Hepatocyte (in vitro differentiated cells): ENCODE results near the gene TCF7. TPM values are rescaled to one million over a fixed set of nuclear protein-coding genes. Genes with fewer than 3 reads are reported as not detected.

Source experiments
- DNase-seq: peaks from one replicate; pipeline ENCODE4 v3.0.0-alpha.2; 2016; ENCODE audit warnings: low spot score
- H2AFZ ChIP-seq: fragments of 200-600 bp; sonication (generic); 2 replicates; pipeline ENCODE4 v1.6.0; 2016; ENCODE audit warnings: antibody characterized with exemption, mild to moderate bottlenecking
- H3K27ac ChIP-seq: fragments of 200-600 bp; sonication (generic); 2 replicates; pipeline ENCODE4 v1.5.1; 2016; ENCODE audit warnings: mild to moderate bottlenecking
- H3K27me3 ChIP-seq: fragments of 200-600 bp; sonication (generic); 2 replicates; pipeline ENCODE4 v1.6.1; 2016
- H3K36me3 ChIP-seq: fragments of 200-600 bp; sonication (generic); replicated peaks from 2 replicates; pipeline ENCODE4 v1.5.1; 2016; ENCODE audit warnings: low read depth; ENCODE audit not compliant: insufficient read depth
- H3K4me1 ChIP-seq: fragments of 200-600 bp; sonication (generic); 2 replicates; pipeline ENCODE4 v1.5.1; 2016; ENCODE audit warnings: mild to moderate bottlenecking, moderate library complexity; ENCODE audit not compliant: insufficient read depth
- H3K4me2 ChIP-seq: fragments of 200-600 bp; sonication (generic); 2 replicates; pipeline ENCODE4 v1.6.0; 2016
- H3K4me3 ChIP-seq: fragments of 200-600 bp; sonication (generic); 2 replicates; pipeline ENCODE4 v1.5.1; 2016; ENCODE audit warnings: mild to moderate bottlenecking
- H3K79me2 ChIP-seq: fragments of 200-600 bp; sonication (generic); 2 replicates; pipeline ENCODE4 v1.6.0; 2017; ENCODE audit warnings: mild to moderate bottlenecking
- H3K9me2 ChIP-seq: fragments of 200-600 bp; sonication (generic); replicated peaks from 2 replicates; pipeline ENCODE4 v1.6.0; 2017; ENCODE audit warnings: mild to moderate bottlenecking; ENCODE audit not compliant: insufficient read depth
- H3K9me3 ChIP-seq: fragments of 200-600 bp; sonication (generic); 2 replicates; pipeline ENCODE4 v1.5.1; 2016; ENCODE audit warnings: low read depth, mild to moderate bottlenecking
- H4K20me1 ChIP-seq: fragments of 200-600 bp; sonication (generic); 2 replicates; pipeline ENCODE4 v1.6.0; 2016; ENCODE audit warnings: mild to moderate bottlenecking; ENCODE audit not compliant: insufficient read depth, poor library complexity, severe bottlenecking
- CTCF ChIP-seq: fragments of 200-600 bp; sonication (generic); IDR thresholded peaks from 2 replicates; pipeline ENCODE4 v1.5.1; 2016; ENCODE audit warnings: antibody characterized with exemption, mild to moderate bottlenecking; ENCODE audit not compliant: poor library complexity
- EZH2 ChIP-seq: fragments of 200-600 bp; sonication (generic); IDR thresholded peaks from 2 replicates; pipeline ENCODE4 v1.6.1; 2016; ENCODE audit warnings: antibody characterized with exemption, mild to moderate bottlenecking, borderline replicate concordance
- EZH2phosphoT487 ChIP-seq: fragments of 200-600 bp; sonication (generic); IDR thresholded peaks from one replicate; pipeline ENCODE4 v1.6.1; 2018; ENCODE audit warnings: antibody characterized with exemption, mild to moderate bottlenecking, low read depth, moderate library complexity; ENCODE audit not compliant: unreplicated experiment, severe bottlenecking
- WGBS: methylation state at CpG from one replicate; pipeline ENCODE4 v1.1.6; 2016; ENCODE audit warnings: low lambda C conversion rate; ENCODE audit errors: missing lambda C conversion rate; 5-methylcytosine and 5-hydroxymethylcytosine counted together
- polyA plus RNA-seq: library from polyadenylated mRNA; unstranded; fragments of >200 nt; fragmentation: Nextera tagmentation; extraction: Ambion mirVana; gene quantifications from 2 replicates; pipeline ENCODE4 v1.2.1, GENCODE V29; 2016
- total RNA-seq: library from RNA; depleted of rRNA; stranded (reverse); fragments of >200 nt; gene quantifications from 2 replicates; pipeline ENCODE4 v1.2.3, GENCODE V29; 2014

Gene TCF7
- total RNA-seq (5.1 and 7.5 TPM in 2 replicates), polyA plus RNA-seq (5.7 and 8.1 TPM in 2 replicates)

GRCh38 chr5:134113902-134114875, at the start of gene TCF7:
TCF7 (plus strand) TSS chr5:134114681; CDS start chr5:134114907, 226 bp downstream.
- WGBS = 8% methylated on average over 72 of the region's 90 CpGs
- H3K9me2 ChIP-seq = no peaks in the 10 kb centered on the region

GRCh38 chr5:134069553-134069952, 44.9 kb upstream of the TCF7 start:
- 87% methylated on average over 6 of the region's 6 CpGs for WGBS
- Histone ChIP-seq H3K79me2 (no peaks in the 10 kb centered on the region), H3K9me3 (no peaks in the 10 kb centered on the region), H2AFZ (no peak overlapping the region), H4K20me1 (no peaks in the 10 kb centered on the region), H3K36me3 (no peaks in the 10 kb centered on the region), H3K27me3 (no peaks in the 10 kb centered on the region), H3K4me1 (no peaks in the 10 kb centered on the region), H3K4me2 (no peak overlapping the region), H3K9me2 (no peaks in the 10 kb centered on the region), H3K4me3 (no peak overlapping the region), H3K27ac (no peak overlapping the region)
- TF ChIP-seq EZH2phosphoT487 (no peak), EZH2 (no peak), CTCF (no peak)
- DNase-seq = no peak

More at GRCh38 chr5:134113902-134114875, at the start of gene TCF7:
- no peaks in the 10 kb centered on the region for H3K36me3 ChIP-seq
- H4K20me1 ChIP-seq = no peaks in the 10 kb centered on the region
- H3K9me3 ChIP-seq = no peaks in the 10 kb centered on the region
- peak within 1 kb of the TSS; percentile 96 for H2AFZ ChIP-seq
- no peaks in the 10 kb centered on the region for H3K4me1 ChIP-seq
- H3K27ac ChIP-seq = no peak within 1 kb of the TSS
- TF ChIP-seq EZH2 (no peak), CTCF (no peak), EZH2phosphoT487 (no peak)
- peaks cover 17% of the 10 kb centered on the region for H3K27me3 ChIP-seq
- H3K79me2 ChIP-seq = no peaks in the 10 kb centered on the region
- DNase-seq = peak; percentile 94
- peak within 1 kb of the TSS; percentile 87 for H3K4me3 ChIP-seq
- peak within 1 kb of the TSS; percentile 100 for H3K4me2 ChIP-seq

- Histone ChIP-seq H3K79me2 (no peaks in the 10 kb centered on the region), H2AFZ (peak overlapping the region; percentile 57), H3K36me3 (no peaks in the 10 kb centered on the region), H4K20me1 (no peaks in the 10 kb centered on the region), H3K9me3 (no peaks in the 10 kb centered on the region), H3K27ac (no peak overlapping the region), H3K4me1 (no peaks in the 10 kb centered on the region), H3K9me2 (no peaks in the 10 kb centered on the region), H3K27me3 (no peaks in the 10 kb centered on the region), H3K4me2 (peak overlapping the region; percentile 91), H3K4me3 (peak overlapping the region; percentile 28)
- 9% methylated on average over 40 of the region's 46 CpGs for WGBS
- TF ChIP-seq EZH2phosphoT487 = no peak
- no peak for TF ChIP-seq EZH2
- TF ChIP-seq CTCF = peak; percentile 23
- DNase-seq = peak; percentile 70
Observed at GRCh38 chr5:134070725-134071613, 43.5 kb upstream of the TCF7 start.
